HG03460 (cell line): Measurements from ENCODE around the gene KLHDC4.
"Not testable (repeated sequence)": the region's sequence is repeated elsewhere in the genome, so short reads cannot be mapped to it uniquely, and the experiment has no call there.

ENCODE experiments used
- ATAC-seq: cut with Tn5 transposase; IDR thresholded peaks from one replicate; pipeline ENCODE4 v1.9.1; 2021; ENCODE audit not compliant: unreplicated experiment

KLHDC4 gene

DNA sequence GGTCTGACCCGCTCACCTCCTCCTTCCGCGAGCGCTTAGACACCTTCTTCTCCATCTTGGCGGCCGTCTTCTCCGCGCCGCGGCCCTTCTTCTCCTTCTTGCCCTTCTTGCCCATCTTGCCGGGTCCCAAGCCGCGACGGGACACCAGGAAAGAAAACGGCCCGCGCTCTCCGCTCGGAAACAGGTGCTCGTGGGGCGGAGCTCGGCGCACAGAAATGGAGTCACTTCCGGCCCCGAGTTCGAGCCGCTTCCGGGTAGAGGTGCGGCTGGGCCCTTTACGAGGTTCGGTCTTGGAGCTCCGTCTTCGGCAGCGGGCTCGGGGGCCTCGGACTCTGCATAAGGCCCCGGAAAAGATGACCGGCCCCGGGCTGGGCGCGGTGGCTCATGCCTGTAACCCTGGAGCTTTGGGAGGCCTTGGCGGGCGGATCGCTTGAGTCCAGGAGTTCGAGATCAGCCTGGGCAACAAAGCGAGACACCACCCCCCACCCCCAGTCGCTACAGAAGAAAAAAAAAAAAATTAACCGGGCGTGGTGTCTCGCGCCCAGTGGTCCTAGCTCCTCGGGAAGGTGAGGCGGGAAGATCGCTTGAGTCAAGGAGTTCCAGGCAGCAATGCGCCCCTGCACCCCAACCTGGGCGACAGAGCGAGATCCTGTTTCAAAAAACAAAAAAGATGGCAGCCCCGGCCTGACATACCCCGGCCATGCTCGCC lies at the start of gene KLHDC4:
TSS of gene KLHDC4 (minus strand) at position 211 of the 709 bp plus-strand sequence. CDS start at position 115, 96 bp downstream.
- ATAC-seq = peak; percentile 89

DNA sequence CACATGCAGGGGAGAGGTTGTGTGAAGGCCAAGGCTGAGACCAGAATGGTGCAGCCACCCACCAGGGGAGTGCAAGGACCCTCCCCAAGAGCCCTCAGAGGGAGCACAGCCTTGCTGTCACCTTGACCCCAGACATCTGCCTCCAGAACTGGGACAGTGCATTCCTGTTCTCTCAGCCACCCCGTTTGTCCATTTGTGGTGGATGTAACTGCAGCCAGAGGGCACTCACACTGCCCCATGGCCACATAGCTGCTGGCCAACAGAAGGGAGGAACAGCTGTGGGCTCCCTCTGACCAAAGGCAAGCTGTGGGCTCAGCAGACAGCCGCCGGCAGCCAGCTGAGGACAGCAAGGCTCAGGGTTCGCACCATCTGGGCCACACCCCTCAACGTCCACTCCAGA lies 49.8 kb upstream of the KLHDC4 start:
- no peak for ATAC-seq

DNA sequence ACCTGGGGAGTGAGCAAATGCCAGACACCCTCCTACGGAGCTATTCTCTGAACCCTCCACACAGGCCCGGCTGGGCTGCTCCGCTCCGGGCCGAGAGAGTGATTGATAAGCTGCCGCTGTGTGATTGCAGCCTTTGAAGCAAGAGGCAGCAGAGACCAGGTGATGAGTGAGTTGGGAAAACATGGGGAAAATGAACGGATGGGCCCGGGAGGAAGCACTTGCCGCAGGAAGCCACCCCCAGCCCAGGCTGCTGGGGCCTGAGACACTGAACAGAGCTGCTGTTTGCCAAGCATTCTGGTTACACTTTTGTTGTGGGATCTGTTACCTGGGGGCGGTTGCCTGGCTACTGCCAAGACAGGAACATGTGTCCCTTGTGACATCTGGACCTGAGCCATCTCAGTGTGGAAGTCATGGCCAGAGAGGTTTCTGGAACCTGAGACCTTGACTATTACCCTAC lies 46.4 kb upstream of the KLHDC4 start:
- no peak for ATAC-seq

DNA sequence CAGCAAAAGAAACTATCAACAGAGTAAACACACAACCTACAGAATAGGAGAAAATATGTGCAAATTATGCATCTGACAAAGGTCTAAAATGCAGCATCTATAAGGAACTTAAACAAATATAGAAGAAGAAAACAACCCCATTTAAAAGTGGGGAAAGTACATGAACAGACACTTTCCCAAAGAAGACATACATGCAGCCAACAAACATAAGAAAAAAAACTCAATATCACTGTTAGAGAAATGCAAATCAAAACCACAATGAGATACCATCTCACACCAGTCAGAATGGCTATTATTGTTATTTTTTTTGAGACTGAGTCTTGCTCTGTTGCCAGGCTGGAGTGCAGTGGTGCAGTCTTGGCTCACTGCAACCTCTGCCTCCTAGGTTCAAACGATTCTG lies 45.7 kb upstream of the KLHDC4 start:
- ATAC-seq = not testable (repeated sequence)

DNA sequence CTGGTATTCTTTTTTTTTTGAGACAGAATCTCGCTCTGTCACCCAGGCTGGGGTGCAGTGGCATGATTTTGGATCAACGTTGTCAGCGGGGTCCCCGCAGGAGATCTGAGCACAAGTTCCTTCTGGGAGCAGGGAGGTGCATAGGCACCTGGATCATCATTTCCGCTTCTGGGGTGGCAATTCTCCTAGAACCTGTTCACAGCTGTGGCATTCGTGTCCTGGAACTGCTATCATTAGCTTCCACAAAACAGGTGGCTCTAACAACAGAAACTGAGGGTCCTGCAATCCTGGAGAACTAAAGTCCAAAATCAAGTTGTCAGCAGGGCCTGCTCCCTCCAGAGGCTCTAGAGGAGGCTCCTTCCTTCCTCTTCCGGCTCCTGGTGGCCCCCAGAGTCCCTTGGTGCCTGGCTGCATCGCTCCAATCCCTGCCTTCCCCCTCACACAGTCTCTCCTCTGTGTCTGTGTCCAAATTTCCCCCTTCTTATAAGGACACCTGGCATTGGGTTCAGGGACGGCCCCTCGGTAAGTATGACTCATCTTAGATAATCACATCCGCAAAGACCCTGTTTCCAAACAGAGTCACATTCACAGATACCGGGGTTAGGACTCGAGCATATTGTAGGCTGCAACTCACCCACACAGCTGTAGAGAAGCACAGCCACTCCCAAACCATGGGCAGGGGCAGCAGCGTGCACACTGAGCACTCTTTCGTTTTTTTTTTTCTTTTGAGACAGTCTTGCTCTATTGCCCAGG lies 43.5 kb upstream of the KLHDC4 start:
- ATAC-seq = peak; percentile 55

DNA sequence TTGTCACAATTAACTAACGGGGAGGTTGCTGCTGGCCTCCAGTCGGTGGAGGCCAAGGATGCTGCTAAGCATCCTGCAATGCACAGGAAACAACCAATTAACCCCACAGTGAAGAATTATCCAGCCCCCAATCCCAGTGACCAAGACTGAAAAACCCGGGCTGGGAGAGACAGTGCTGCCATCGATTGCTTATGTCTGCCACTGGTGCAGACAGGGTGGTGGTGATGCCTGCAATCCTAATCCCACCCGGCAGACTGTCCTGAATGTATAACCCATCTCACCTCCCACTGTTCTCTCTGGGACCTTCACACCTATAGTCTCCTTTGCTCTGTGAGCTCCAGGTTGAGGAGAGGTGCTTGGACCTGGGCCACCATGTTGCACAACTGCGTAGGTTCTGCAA lies 42.3 kb upstream of the KLHDC4 start:
- ATAC-seq = no peak

DNA sequence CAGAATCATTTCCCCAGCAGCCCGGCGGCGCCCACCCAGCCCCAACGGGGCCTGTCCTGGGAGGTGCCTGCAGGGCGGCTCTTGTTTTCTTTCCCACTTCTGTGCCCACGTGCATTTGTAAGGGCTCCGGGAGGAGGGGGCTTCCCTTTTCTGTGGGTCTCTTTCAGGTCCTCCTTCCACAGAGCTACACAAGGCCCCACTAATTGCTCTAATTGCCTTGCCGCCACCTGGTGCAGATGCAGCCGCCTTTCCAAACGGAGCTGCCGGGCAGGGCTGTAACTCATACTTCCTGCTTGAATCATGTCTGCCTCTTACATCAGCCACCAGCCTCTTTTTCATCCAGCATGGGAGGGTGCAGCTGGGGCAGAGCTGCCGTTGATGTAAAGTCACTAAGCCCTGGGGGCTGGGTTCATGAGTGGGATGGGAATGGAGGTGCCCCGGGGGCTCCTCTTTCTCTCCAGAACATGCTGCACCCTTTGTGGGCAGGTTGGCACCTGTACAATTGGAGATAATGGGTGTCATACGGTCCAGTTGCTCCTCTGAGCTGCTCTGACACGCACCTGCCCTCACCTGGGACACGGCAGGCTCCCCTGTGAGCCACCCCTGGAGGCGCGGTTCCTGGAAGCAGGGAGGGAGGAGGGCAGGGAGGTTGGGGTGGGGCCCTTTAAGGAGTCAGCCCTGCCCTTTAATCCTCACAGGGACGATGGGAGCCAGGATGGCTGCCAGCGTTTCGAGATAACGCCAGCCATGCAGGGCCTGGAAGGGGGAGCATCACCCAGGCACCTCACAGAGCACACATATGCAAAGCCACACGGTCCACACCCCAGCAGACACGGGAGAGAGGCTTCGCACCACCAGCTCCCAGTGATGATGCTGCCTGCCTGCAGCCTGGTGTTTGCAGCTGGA lies 41.1 kb upstream of the KLHDC4 start:
- ATAC-seq = no peak

DNA sequence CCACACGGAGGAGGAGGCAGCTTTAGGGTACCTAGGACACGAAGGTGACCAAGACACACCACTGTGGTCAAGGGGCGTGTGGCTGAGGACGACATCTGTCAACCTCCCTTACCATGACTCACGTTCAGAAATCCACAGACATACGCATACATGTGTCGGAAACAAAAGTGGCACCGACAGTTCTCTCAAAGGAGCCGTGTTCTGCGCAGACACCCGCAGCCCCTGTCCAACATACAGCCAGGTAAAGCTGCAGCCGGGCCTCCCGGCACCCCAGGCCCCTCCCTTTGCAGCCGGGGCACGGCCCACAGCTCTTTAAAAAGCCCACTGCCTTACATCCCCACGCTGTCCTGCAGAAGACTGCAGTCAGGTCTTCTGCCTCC lies 40.5 kb upstream of the KLHDC4 start:
- no peak for ATAC-seq

DNA sequence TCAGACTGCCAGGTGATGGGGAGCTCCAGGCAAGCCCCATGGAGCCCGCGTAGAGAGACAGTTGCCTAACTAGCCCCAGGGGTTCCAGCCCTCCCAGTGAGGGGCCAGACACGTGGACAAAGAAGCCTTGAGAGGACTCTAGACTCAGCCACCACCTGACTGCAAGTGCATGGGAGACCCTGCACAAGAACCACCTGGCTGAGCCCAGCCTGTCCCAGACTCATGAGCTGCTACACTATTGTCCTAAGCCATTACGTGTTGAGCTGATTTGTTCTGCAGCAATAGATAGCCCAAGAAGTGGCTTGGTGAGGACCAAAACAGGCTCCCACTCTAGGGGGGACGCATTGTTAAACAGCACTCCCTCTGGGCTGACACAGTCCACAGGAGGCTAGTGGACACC lies 37.6 kb upstream of the KLHDC4 start:
- ATAC-seq = no peak

DNA sequence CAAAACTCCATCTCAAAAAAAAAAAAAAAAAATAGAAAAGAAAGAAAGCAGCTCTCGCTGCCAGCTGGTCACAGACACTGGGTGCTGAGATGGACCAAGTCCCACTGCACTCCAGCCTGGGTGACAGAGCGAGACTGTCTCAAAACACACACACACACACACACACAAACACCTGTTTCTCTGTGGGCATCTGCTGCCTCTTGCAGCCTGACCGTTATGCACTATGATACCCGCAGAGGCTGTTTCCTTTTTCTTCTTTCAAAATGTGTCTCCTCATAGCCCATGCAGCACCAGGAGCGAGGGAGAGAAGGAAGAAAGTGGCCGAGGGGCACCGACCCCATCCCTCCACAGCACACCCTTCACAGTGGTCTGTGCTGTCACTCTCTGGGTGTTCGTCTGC lies 36.9 kb upstream of the KLHDC4 start:
- ATAC-seq = no peak

DNA sequence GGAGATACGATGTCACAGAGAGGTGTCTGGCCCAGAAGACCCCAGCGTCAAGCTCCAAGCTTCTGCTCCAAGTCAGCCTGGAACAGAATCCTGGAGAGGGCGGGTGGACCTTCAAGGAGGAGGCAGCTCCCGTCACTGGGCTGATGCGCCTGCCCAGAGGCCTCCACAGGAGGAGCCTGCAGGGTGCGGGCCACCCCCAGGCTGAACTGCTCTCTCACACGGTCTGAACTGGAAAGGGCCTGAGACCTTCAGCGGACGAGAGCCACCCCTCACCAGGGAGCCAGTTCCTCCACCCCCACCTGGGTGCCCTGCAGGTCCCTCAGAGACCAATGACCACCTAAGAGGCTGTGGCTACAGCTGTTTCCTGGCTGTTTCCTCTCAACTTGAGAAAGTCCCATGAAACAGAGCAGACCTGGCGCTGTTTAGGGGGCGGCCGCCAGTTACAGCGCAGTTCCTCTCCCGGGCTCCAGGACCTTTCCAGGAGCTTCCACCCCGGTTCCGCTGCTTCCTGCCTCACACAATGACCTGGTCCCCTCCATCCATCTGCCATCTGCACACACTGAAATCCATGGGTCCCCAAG lies 36.0 kb upstream of the KLHDC4 start:
- no peak for ATAC-seq

DNA sequence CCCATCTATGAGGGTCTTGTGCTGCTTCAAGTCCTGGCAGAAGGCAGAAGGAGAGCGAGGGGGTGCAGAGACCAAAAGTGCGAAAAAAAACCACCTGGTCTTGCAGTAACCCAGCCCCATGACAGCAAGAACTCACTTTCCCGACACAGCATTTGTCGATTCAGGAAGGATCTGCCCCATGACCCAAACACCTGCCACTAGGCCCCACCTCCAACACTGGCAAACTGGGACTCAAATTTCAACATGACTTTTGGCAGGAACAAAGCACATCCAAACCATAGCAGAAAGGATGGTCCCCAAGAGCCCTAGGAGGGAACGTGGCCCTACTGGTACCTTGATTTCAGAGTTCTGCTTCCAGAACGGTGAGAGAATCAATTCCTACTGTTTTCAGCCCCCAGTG lies 34.7 kb upstream of the KLHDC4 start:
- no peak for ATAC-seq

DNA sequence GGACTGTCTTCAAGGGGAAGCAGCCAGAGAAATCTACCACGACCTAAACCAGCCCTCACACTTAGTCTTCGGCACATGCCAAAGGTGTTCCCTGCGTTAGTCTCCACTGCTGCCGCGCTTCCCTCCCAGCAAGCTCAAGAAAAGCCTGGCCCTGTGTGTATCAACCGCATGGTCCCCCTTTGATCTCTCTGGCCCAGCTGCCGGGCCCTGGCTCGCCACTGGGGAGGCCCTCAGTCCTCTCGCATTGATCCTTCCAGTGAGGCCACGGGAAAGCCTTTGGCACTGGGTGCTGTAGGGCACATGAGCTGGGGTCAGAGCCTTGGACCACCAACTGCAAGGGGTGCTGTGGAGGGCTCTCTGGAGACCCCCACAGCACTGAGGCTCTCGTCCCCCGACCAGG lies 29.6 kb upstream of the KLHDC4 start:
- no peak for ATAC-seq

DNA sequence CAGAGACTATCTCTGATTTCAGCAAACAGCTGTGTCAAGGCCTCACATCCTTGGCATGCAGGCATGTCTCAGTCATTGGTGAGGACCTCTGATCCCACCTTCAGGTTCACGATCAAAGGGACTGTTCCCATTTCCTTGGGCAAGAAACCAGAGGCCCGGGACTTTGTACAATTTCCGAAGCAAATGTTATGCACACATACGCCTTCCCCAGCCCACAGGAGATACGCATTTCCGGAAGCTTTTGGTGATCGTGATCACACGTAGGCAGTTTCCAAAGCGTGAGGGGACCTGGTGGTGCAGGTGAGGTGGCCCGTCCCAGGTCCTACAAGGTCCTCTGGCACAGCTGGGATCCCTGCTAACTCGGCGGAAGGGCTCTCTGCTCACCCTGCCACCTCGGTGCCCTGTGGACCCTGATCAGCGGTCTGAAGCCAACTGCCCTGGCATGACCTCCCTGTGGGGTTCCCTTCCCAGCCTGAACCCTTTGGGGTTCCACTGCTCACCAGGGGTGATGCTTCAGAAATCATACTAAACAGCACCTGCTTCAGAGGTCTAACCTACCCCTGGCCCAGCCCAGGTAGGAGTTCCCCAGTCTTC lies 28.8 kb upstream of the KLHDC4 start:
- ATAC-seq = no peak

DNA sequence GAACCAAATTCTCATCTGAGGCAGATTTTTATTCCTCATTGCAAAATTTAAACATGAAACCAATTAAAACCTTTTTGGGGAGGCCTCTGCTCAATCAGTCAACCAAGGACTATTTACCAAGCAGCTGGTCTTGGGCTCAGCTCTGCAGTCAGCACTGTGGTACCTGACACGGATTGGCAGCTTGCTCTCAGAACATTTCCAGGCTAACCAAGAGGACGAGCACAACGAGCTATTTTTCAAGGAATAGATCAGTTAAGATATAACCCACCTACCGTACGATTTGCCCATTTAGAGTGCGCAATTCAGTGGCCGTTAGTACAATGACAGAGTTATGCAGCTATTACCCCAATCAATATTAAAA lies 26.4 kb upstream of the KLHDC4 start:
- ATAC-seq = no peak

DNA sequence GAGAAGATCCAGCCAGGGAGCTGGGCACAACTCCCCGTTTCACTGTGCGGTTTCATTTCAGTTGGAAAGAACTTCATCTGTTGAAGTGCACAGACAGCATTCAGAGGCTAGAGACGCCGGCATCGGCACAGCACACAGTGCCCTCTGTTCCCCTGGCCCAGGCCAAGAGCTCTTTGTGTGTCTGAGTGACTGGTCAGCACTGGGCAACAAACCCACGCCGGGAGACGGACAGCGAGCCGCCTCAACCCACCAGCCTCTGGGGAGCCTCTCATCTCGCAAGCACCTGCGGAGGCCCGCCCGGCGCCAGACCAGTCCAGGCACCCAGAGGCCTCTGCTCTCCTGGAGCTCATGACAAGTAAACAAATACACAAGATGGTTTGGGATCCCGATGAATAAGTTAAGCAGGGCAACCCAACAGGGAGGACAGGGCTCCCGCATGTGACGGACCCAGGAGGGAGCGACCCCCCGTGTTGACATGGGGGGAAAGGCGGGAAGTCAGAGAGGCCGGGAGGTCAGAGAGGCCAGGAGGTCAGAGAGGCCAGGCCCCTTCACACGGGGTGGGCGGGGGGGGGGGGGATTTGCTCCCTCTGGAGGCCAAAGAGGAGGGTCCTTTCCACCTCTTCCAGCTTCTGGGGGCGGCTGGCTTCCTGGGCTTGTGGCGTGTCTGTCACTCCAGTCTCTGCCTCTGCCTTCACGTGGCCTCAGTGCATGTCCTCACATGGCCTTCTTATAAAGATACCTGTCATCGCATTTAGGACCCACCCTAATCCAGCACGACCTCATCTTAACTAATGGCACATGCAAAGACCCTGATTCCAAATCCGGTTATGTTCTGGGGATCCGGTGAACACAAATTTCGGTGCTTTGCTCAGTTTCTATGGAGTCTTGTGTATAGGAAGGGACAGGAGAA lies 25.8 kb upstream of the KLHDC4 start:
- no peak for ATAC-seq

DNA sequence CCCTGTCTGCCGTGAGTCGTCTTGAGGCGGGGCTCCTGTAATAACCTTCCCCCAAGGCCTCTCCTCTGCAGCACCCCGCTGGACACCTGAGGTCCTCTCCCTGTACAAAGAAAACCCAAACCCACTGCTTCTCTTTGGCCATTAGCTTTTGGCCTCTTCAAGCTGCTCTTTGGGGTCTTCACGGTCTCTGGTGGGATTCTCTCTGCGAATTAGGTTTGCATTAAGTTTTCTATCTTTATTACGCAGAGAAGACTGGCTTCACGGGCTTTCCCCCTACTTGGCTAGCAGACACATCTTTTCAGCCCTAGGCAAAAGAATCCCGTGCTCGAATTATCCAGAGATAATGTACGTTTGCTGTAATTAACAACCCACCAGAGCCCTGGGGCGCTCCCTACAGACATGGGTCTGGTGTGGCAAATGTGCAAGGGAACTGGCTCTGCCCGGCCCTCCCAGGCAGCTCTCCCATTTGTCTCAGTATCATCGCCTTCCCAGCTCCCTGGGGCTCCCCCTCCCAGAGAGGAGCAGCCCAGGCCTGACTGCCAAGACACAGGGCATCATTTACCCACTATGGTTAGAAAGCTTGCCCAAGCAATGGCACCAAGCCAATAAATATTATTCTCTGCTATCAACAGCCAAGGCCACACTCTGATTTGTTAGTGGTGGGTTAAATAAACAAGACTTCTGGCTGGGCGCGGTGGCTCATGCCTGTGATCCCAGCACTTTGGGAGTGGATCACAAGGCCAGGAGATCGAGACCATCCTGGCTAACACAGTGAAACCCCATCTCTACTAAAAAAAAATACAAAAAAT lies 24.7 kb upstream of the KLHDC4 start:
- no peak for ATAC-seq

DNA sequence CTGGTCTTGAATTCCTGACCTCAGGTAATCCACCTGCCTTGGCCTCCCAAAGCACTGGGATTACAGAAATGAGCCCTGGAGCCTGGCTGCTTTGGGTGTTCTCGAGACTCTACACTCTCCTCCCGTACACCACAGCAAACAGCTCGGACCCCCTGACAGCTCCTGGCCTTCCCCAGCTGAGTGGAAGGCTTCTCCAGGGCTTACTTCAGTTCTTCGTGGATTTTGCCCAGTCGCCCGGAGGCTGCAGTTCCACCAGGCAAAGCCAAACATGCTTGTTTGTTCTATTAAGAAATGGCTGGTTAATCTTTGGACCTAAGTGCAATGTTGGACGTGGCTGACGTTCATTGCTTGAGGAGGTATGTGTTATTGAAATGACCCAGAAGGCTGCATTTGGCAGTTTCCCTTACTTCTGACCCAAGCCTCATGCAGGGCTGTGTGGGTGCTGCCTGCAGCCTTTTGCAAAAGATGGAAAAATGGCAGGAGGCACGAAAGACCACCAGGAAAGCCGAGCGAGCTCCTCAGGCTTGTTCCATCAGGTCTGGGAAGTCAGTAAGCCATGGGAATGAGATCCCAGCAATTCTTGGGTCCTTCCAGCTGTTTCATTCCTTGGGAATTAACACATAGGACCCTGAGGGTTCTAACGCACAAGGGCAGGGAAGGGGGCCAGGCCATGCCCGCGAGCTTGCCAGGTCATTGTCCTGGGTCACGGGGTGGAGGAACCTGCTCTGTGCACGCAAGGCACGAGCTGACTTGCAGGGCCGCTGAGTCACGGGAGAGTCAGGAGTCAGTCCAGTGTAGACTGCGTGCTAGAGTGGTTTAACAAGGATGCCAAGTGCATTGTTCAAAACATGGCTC lies 23.9 kb upstream of the KLHDC4 start:
- ATAC-seq = no peak
